ENCODE results near the gene TDRD5.
"Not testable (repeated sequence)": the region's sequence is repeated elsewhere in the genome, so short reads cannot be mapped to it uniquely, and the experiment has no call there.

The TDRD5 gene

GRCh38 chr1:179598631-179599030, 7.0 kb downstream of the TDRD5 start:
- no peak for DNase-seq (ENCODE audit: low spot score)

GRCh38 chr1:179599623-179600249, 8.1 kb downstream of the TDRD5 start:
- peak; percentile 19 for DNase-seq (ENCODE audit: low spot score)

- DNase-seq (ENCODE audit: low spot score) = no peak
These were observed 9.5 kb downstream of the TDRD5 start for GRCh38 chr1:179601093-179601492.

GRCh38 chr1:179612361-179612760, 20.7 kb downstream of the TDRD5 start:
- DNase-seq (ENCODE audit: low spot score) = no peak

GRCh38 chr1:179630719-179631118, 39.1 kb downstream of the TDRD5 start:
- DNase-seq (ENCODE audit: low spot score) = no peak

GRCh38 chr1:179632868-179633267, 41.2 kb downstream of the TDRD5 start:
- DNase-seq (ENCODE audit: low spot score) = no peak

- no peak for DNase-seq (ENCODE audit: low spot score)
These were observed 45.7 kb downstream of the TDRD5 start for GRCh38 chr1:179637211-179637860.

- DNase-seq (ENCODE audit: low spot score) = no peak
These were observed 69.4 kb downstream of the TDRD5 start for GRCh38 chr1:179661018-179661417.

- DNase-seq (ENCODE audit: low spot score) = no peak
These were observed 72.2 kb downstream of the TDRD5 start for GRCh38 chr1:179663810-179664209.

- no peak for DNase-seq (ENCODE audit: low spot score)
These were observed 86.2 kb downstream of the TDRD5 start for GRCh38 chr1:179677882-179678281.

- not testable (repeated sequence) for DNase-seq (ENCODE audit: low spot score)
These were observed 102.9 kb downstream of the TDRD5 start for GRCh38 chr1:179694530-179694929.

- DNase-seq (ENCODE audit: low spot score) = no peak
These were observed 111.4 kb downstream of the TDRD5 start for GRCh38 chr1:179702946-179703539.

GRCh38 chr1:179706339-179706941, 114.8 kb downstream of the TDRD5 start:
- DNase-seq (ENCODE audit: low spot score) = peak; percentile 56

- no peak for DNase-seq (ENCODE audit: low spot score)
These were observed 115.8 kb downstream of the TDRD5 start for GRCh38 chr1:179707406-179707805.

- no peak for DNase-seq (ENCODE audit: low spot score)
These were observed 117.0 kb downstream of the TDRD5 start for GRCh38 chr1:179708434-179709195.

GRCh38 chr1:179709841-179710329, 118.3 kb downstream of the TDRD5 start:
- DNase-seq (ENCODE audit: low spot score) = no peak

GRCh38 chr1:179714159-179714558, 122.5 kb downstream of the TDRD5 start:
- no peak for DNase-seq (ENCODE audit: low spot score)

- DNase-seq (ENCODE audit: low spot score) = no peak
These were observed 123.0 kb downstream of the TDRD5 start for GRCh38 chr1:179714623-179715022.

- DNase-seq (ENCODE audit: low spot score) = no peak
These were observed 127.6 kb downstream of the TDRD5 start for GRCh38 chr1:179719272-179719671.

GRCh38 chr1:179728271-179728670, 136.6 kb downstream of the TDRD5 start:
- no peak for DNase-seq (ENCODE audit: low spot score)

- no peak for DNase-seq (ENCODE audit: low spot score)
These were observed 138.2 kb downstream of the TDRD5 start for GRCh38 chr1:179729881-179730280.

GRCh38 chr1:179731643-179732042, 140.0 kb downstream of the TDRD5 start:
- no peak for DNase-seq (ENCODE audit: low spot score)
